ENCODE results near the gene HIKESHI.

Gene HIKESHI

DNA sequence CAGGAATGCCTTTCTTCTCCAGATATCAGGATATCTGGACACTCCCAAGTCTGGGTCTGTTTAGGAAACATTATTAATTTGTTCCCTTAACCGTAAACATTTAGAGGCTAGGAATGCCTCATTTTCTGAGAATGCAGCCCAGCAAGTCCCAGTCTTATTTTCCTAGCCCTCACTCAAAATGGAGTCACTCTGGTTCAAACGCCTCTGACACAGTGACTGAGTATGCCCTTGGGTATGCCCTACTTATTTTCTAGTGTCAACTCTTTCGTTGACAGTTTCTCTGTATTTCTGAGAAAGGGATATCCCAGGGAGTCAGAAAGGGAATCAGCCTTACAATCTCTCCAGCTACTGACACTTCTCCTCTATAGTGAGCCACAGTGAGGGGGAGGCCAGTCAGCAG lies 56.7 kb downstream of the HIKESHI start:
- H3K27me3 ChIP-seq (ENCODE audit: insufficient read depth, low read length): no peaks in the 10 kb centered on the region
- H3K4me1 ChIP-seq (ENCODE audit: insufficient read depth, low read length): peaks cover 18% of the 10 kb centered on the region
- no peak overlapping the region for H3K9ac ChIP-seq (ENCODE audit: low read depth, low read length)
- peaks cover 6% of the 10 kb centered on the region; the same call in 1 of the 2 replicates for H3K9me3 ChIP-seq (ENCODE audit: insufficient read depth, low read depth, low read length)
- H3K27ac ChIP-seq (ENCODE audit: low read depth, low read length): no peak overlapping the region
- no peaks in the 10 kb centered on the region for H3K36me3 ChIP-seq (ENCODE audit: insufficient read depth, low read length)
- no peak overlapping the region for H3K4me3 ChIP-seq (ENCODE audit: low read length)
- WGBS: 94% methylated on average over 3 of the region's 3 CpGs

DNA sequence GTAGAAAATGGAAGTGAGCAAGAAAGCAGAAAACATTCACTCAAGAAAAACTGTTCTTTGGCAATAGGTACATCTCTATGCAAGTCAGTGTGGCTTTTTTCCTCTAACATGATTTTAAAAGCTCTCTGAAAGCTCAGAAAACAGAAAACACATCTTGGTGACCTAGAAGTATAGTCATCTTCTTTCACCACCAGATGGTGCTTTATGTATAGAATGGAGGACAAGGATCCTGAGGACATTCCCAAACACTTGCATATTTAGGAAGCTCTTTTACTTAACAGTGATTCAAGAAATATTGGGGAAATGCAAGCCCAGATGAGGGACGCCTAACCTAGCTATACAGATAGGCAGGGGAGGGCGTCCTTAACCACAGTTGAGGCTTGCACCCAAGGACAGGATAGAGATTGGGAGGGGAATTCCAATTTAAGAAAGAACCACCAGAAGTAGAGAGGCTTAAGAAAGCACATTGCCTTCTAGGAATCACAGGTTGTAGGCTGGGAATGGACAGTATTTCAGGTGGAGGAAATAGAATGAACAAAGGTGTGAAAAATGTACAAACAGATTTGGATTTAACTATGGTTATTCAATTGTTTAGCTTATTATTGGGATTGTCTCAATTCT lies 58.8 kb downstream of the HIKESHI start:
- WGBS: 41% methylated on average over 2 of the region's 2 CpGs

GRCh38 chr11:86363424-86363823 lies 61.4 kb downstream of the HIKESHI start:
- Histone ChIP-seq H3K9ac (ENCODE audit: low read depth, low read length) (no peak overlapping the region), H3K27ac (ENCODE audit: low read depth, low read length) (no peak overlapping the region), H3K36me3 (ENCODE audit: insufficient read depth, low read length) (no peaks in the 10 kb centered on the region), H3K27me3 (ENCODE audit: insufficient read depth, low read length) (no peaks in the 10 kb centered on the region), H3K9me3 (ENCODE audit: insufficient read depth, low read depth, low read length) (peaks cover 9% of the 10 kb centered on the region; the same call in 1 of the 2 replicates), H3K4me1 (ENCODE audit: insufficient read depth, low read length) (peaks cover 4% of the 10 kb centered on the region; the same call in 1 of the 2 replicates), H3K4me3 (ENCODE audit: low read length) (no peak overlapping the region)
- no CpG with 5 or more reads among the region's 1 CpG for WGBS

More for the DNA sequence above, 58.8 kb downstream of the HIKESHI start:
- no peaks in the 10 kb centered on the region for H3K36me3 ChIP-seq (ENCODE audit: insufficient read depth, low read length)
- no peak overlapping the region for H3K4me3 ChIP-seq (ENCODE audit: low read length)
- H3K27me3 ChIP-seq (ENCODE audit: insufficient read depth, low read length): no peaks in the 10 kb centered on the region
- no peak overlapping the region for H3K27ac ChIP-seq (ENCODE audit: low read depth, low read length)
- peaks cover 9% of the 10 kb centered on the region; the same call in 1 of the 2 replicates for H3K9me3 ChIP-seq (ENCODE audit: insufficient read depth, low read depth, low read length)
- no peak overlapping the region for H3K9ac ChIP-seq (ENCODE audit: low read depth, low read length)
- peaks cover 18% of the 10 kb centered on the region for H3K4me1 ChIP-seq (ENCODE audit: insufficient read depth, low read length)

GRCh38 chr11:86365546-86365945 lies 63.5 kb downstream of the HIKESHI start:
- no peak overlapping the region for H3K9ac ChIP-seq (ENCODE audit: low read depth, low read length)
- 100% methylated on average over 2 of the region's 2 CpGs for WGBS
- no peak overlapping the region for H3K27ac ChIP-seq (ENCODE audit: low read depth, low read length)
- peaks cover 9% of the 10 kb centered on the region; the same call in 1 of the 2 replicates for H3K9me3 ChIP-seq (ENCODE audit: insufficient read depth, low read depth, low read length)
- H3K27me3 ChIP-seq (ENCODE audit: insufficient read depth, low read length): no peaks in the 10 kb centered on the region
- H3K36me3 ChIP-seq (ENCODE audit: insufficient read depth, low read length): no peaks in the 10 kb centered on the region
- H3K4me3 ChIP-seq (ENCODE audit: low read length): no peak overlapping the region
- H3K4me1 ChIP-seq (ENCODE audit: insufficient read depth, low read length): no peaks in the 10 kb centered on the region

DNA sequence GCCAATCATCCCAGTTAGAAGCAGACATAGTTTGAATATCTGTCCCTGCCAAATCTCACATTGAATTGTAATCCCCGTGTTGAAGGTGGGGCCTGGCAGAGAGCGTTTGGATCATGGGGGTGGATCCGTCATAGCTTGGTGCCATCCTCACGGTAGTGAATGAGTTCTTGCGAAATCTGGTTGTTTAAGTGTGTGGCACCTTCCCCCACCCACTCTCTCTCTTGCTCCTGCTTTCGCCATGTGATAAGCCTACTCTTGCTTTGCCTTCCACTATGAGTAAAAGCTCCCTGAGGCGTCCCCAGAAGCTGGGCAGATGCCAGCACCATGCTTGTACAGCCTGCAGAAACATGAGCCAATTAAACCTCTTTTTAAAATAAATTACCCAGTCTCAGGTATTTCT lies 67.6 kb downstream of the HIKESHI start:
- H3K4me1 ChIP-seq (ENCODE audit: insufficient read depth, low read length): peaks cover 3% of the 10 kb centered on the region; the same call in 1 of the 2 replicates
- H3K9ac ChIP-seq (ENCODE audit: low read depth, low read length): no peak overlapping the region
- no peak overlapping the region for H3K27ac ChIP-seq (ENCODE audit: low read depth, low read length)
- no peaks in the 10 kb centered on the region for H3K27me3 ChIP-seq (ENCODE audit: insufficient read depth, low read length)
- H3K4me3 ChIP-seq (ENCODE audit: low read length): no peak overlapping the region
- H3K9me3 ChIP-seq (ENCODE audit: insufficient read depth, low read depth, low read length): no peaks in the 10 kb centered on the region
- 92% methylated on average over 7 of the region's 7 CpGs for WGBS
- no peaks in the 10 kb centered on the region for H3K36me3 ChIP-seq (ENCODE audit: insufficient read depth, low read length)

DNA sequence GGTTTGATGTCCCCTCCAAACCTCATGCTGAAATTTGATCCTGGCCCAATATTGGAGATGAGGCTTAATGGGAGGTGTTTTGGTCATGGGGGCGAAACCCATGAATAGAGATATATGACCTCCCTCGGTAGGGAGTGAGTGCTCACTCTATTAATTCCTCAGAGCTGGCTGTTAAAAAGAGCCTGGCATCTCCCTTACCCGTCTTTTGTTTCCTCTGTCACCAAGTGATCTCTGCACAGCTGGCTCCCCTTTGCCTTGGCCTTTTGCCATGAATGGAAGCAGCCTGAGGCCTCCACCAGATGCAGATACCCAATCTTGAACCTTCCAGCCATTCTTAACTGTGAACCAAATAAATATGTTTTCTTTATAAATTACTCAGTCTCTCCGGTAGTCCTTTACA lies 68.1 kb downstream of the HIKESHI start:
- no peak overlapping the region for H3K4me3 ChIP-seq (ENCODE audit: low read length)
- H3K27me3 ChIP-seq (ENCODE audit: insufficient read depth, low read length): no peaks in the 10 kb centered on the region; the same call in 1 of the 2 replicates
- H3K9me3 ChIP-seq (ENCODE audit: insufficient read depth, low read depth, low read length): no peaks in the 10 kb centered on the region
- H3K27ac ChIP-seq (ENCODE audit: low read depth, low read length): no peak overlapping the region
- no peak overlapping the region for H3K9ac ChIP-seq (ENCODE audit: low read depth, low read length)
- H3K36me3 ChIP-seq (ENCODE audit: insufficient read depth, low read length): no peaks in the 10 kb centered on the region
- 77% methylated on average over 3 of the region's 4 CpGs for WGBS
- H3K4me1 ChIP-seq (ENCODE audit: insufficient read depth, low read length): peaks cover 3% of the 10 kb centered on the region; the same call in 1 of the 2 replicates

DNA sequence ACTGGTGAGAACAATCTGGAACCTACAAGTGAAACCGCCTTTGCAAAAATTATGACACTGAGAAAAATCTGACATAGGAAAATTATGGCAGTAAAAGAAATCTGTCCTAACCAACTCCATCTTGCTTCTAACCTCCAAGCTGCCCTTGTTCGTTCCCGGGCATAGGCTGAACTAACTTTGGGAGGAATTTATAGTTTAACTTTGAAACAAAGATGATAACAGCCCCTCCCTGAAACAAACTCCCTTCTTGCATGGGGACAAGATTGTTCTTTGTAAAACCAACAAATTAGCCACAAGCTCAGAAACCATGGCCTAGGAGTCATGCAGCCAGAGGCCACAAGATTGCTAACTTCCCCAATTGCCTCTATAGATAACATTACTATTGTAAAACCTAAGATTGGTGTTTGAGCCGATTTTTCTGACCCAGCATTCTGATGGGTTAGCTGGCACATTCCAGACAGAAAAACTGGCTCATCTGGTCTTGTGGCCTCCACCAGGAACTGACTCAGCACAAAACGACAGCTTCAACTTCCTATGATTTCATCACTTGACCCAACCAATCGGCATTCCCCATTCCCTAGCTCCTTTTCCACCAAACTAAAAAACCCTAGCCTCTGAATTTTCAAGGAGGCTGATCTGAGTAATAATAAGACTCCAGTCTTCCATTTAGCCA lies 69.0 kb downstream of the HIKESHI start:
- Histone ChIP-seq H3K9me3 (ENCODE audit: insufficient read depth, low read depth, low read length) (no peaks in the 10 kb centered on the region), H3K27me3 (ENCODE audit: insufficient read depth, low read length) (no peaks in the 10 kb centered on the region; the same call in 1 of the 2 replicates), H3K36me3 (ENCODE audit: insufficient read depth, low read length) (no peaks in the 10 kb centered on the region), H3K9ac (ENCODE audit: low read depth, low read length) (no peak overlapping the region), H3K4me3 (ENCODE audit: low read length) (no peak overlapping the region), H3K4me1 (ENCODE audit: insufficient read depth, low read length) (peaks cover 3% of the 10 kb centered on the region; the same call in 1 of the 2 replicates), H3K27ac (ENCODE audit: low read depth, low read length) (no peak overlapping the region)
- 92% methylated on average over 4 of the region's 6 CpGs for WGBS

GRCh38 chr11:86372041-86372440 lies 70.0 kb downstream of the HIKESHI start:
- H3K4me1 ChIP-seq (ENCODE audit: insufficient read depth, low read length): peaks cover 3% of the 10 kb centered on the region; the same call in 1 of the 2 replicates
- no peak overlapping the region for H3K27ac ChIP-seq (ENCODE audit: low read depth, low read length)
- no peaks in the 10 kb centered on the region for H3K36me3 ChIP-seq (ENCODE audit: insufficient read depth, low read length)
- WGBS: 100% methylated on average over 1 of the region's 1 CpG
- no peak overlapping the region for H3K4me3 ChIP-seq (ENCODE audit: low read length)
- H3K27me3 ChIP-seq (ENCODE audit: insufficient read depth, low read length): no peaks in the 10 kb centered on the region; the same call in 1 of the 2 replicates
- H3K9ac ChIP-seq (ENCODE audit: low read depth, low read length): no peak overlapping the region
- no peaks in the 10 kb centered on the region for H3K9me3 ChIP-seq (ENCODE audit: insufficient read depth, low read depth, low read length)

- Histone ChIP-seq H3K9me3 (ENCODE audit: insufficient read depth, low read depth, low read length) (no peaks in the 10 kb centered on the region), H3K9ac (ENCODE audit: low read depth, low read length) (no peak overlapping the region), H3K27me3 (ENCODE audit: insufficient read depth, low read length) (no peaks in the 10 kb centered on the region; the same call in 1 of the 2 replicates), H3K36me3 (ENCODE audit: insufficient read depth, low read length) (no peaks in the 10 kb centered on the region), H3K27ac (ENCODE audit: low read depth, low read length) (no peak overlapping the region), H3K4me3 (ENCODE audit: low read length) (no peak overlapping the region), H3K4me1 (ENCODE audit: insufficient read depth, low read length) (peaks cover 3% of the 10 kb centered on the region; the same call in 1 of the 2 replicates)
Measured at GRCh38 chr11:86372586-86372985, 70.5 kb downstream of the HIKESHI start.

DNA sequence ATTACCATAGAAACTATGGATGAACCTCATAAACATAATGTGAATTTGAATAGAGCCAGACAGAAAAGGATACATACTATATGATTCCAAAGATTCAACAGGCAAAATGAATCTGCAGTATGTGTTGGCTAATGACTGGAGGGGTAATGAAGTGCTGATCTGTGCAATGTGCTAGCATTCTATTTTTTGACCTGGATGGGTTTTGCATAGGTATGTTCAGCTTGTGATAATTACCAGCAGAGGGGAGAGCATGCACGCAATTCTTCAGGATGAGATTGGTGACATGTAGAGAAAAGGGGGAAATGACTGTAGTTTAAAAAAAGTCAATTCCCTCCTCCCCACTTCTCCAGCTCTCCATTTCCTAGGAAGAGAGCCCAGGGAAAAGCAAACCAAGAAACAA lies 72.0 kb downstream of the HIKESHI start:
- Histone ChIP-seq H3K36me3 (ENCODE audit: insufficient read depth, low read length) (no peaks in the 10 kb centered on the region), H3K4me3 (ENCODE audit: low read length) (peak overlapping the region; percentile 46), H3K9ac (ENCODE audit: low read depth, low read length) (no peak overlapping the region), H3K27ac (ENCODE audit: low read depth, low read length) (no peak overlapping the region), H3K4me1 (ENCODE audit: insufficient read depth, low read length) (peaks cover 3% of the 10 kb centered on the region; the same call in 1 of the 2 replicates), H3K9me3 (ENCODE audit: insufficient read depth, low read depth, low read length) (no peaks in the 10 kb centered on the region), H3K27me3 (ENCODE audit: insufficient read depth, low read length) (no peaks in the 10 kb centered on the region; the same call in 1 of the 2 replicates)
- WGBS: 50% methylated on average over 1 of the region's 1 CpG

DNA sequence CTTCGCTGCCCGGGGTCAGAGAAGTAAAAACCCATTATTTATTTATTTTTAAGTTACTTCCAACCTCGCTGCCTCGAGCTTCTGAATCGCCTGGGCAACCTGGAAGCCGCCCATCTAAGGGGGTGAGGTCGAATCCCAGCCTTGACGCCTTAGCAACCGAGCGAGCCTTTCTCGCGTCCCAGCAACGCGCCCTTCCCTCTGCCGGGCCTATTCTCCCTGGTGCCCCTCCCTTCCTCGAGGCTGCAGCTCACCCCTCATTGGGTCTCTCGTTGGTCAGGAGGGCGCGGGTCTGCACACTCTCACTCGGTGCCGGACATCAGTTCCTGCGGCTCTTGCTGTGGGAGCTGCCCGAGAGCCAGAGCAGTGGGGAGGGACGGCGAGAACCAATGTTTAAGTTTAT lies 72.5 kb downstream of the HIKESHI start, which contains the start of gene CCDC81:
TSS of gene CCDC81 (plus strand) at position 302 of the 400 bp plus-strand sequence. CDS start 277 bp downstream, outside the sequence.
- H3K27ac ChIP-seq (ENCODE audit: low read depth, low read length): no peak within 1 kb of the TSS
- H3K36me3 ChIP-seq (ENCODE audit: insufficient read depth, low read length): no peaks in the 10 kb centered on the region
- 27% methylated on average over 25 of the region's 25 CpGs for WGBS
- no peaks in the 10 kb centered on the region; the same call in 1 of the 2 replicates for H3K27me3 ChIP-seq (ENCODE audit: insufficient read depth, low read length)
- peaks cover 3% of the 10 kb centered on the region; the same call in 1 of the 2 replicates for H3K4me1 ChIP-seq (ENCODE audit: insufficient read depth, low read length)
- no peak within 1 kb of the TSS for H3K9ac ChIP-seq (ENCODE audit: low read depth, low read length)
- H3K4me3 ChIP-seq (ENCODE audit: low read length): peak within 1 kb of the TSS; percentile 46
- no peaks in the 10 kb centered on the region for H3K9me3 ChIP-seq (ENCODE audit: insufficient read depth, low read depth, low read length)
